Fibroblast of skin of left biceps (primary cell): Measurements from ENCODE around the gene PRIM1.
"Not testable (repeated sequence)": the region's sequence is repeated elsewhere in the genome, so short reads cannot be mapped to it uniquely, and the experiment has no call there.

Source experiments
- DNase-seq, 2 experiments: peaks; one replicate each; pipeline ENCODE4 v3.0.0-alpha.2; 2013; ENCODE audit warnings: low read depth in 2 of 2

PRIM1 gene

GRCh38 chr12:56760460-56760859, 8.3 kb upstream of the PRIM1 start:
- DNase-seq: no peak

GRCh38 chr12:56759263-56759908, 7.3 kb upstream of the PRIM1 start:
- DNase-seq: no peak

- no peak for DNase-seq
Measured at GRCh38 chr12:56758728-56759262, 6.7 kb upstream of the PRIM1 start.

GRCh38 chr12:56757971-56758370, 5.8 kb upstream of the PRIM1 start:
- DNase-seq: not testable (repeated sequence)

GRCh38 chr12:56753566-56753965, 1.4 kb upstream of the PRIM1 start:
- DNase-seq: no peak

GRCh38 chr12:56750596-56750995, 1.5 kb downstream of the PRIM1 start:
- DNase-seq: not testable (repeated sequence)

- DNase-seq: no peak
Measured at GRCh38 chr12:56749853-56750252, 2.3 kb downstream of the PRIM1 start.

GRCh38 chr12:56749359-56749758, 2.8 kb downstream of the PRIM1 start:
- DNase-seq: no peak

GRCh38 chr12:56728139-56728861, 23.8 kb downstream of the PRIM1 start:
- DNase-seq: no peak

GRCh38 chr12:56726196-56726675, 25.9 kb downstream of the PRIM1 start:
- DNase-seq: not testable (repeated sequence)

- no peak for DNase-seq
Measured at GRCh38 chr12:56725723-56726102, 26.4 kb downstream of the PRIM1 start.

- DNase-seq: peak; percentile 92
Measured at GRCh38 chr12:56724972-56725722, 27.0 kb downstream of the PRIM1 start, which contains the start of gene NACA. TSS of gene NACA (minus strand) at chr12:56725299. CDS start at chr12:56724521, 778 bp downstream.

- DNase-seq: no peak
Measured at GRCh38 chr12:56724701-56724971, 27.5 kb downstream of the PRIM1 start.

- DNase-seq: peak; percentile 26 to 44
Measured at GRCh38 chr12:56723889-56724700, 28.0 kb downstream of the PRIM1 start.

GRCh38 chr12:56723352-56723751, 28.8 kb downstream of the PRIM1 start:
- no peak for DNase-seq

GRCh38 chr12:56722832-56723231, 29.3 kb downstream of the PRIM1 start:
- DNase-seq: no peak

- no peak for DNase-seq
Measured at GRCh38 chr12:56721721-56722120, 30.4 kb downstream of the PRIM1 start.

- DNase-seq: no peak
Measured at GRCh38 chr12:56721216-56721615, 30.9 kb downstream of the PRIM1 start.

- DNase-seq: no peak
Measured at GRCh38 chr12:56720731-56721151, 31.4 kb downstream of the PRIM1 start.

GRCh38 chr12:56719056-56719455, 33.1 kb downstream of the PRIM1 start:
- DNase-seq: no peak

- no peak for DNase-seq
Measured at GRCh38 chr12:56718636-56719035, 33.5 kb downstream of the PRIM1 start.

GRCh38 chr12:56718149-56718548, 34.0 kb downstream of the PRIM1 start:
- DNase-seq: no peak
